Measurements from ENCODE around the gene PERP.

PERP gene

GRCh38 chr6:138107078-138107751, at the start of gene PERP (continued):
- TF ChIP-seq REST (tag by site-specific recombination; IDR thresholded peaks at IDR 0.05) (peak; percentile 46; the same call in 1 of the 2 replicates), ZSCAN23 (tag by site-specific recombination; IDR thresholded peaks at IDR 0.05) (0 out of 2 replicates have a peak, but pooled peaks have one; percentile 30), KLF17 (tag by site-specific recombination; IDR thresholded peaks at IDR 0.05) (peak; percentile 71; the same call in 1 of the 2 replicates), SP3 (tag by site-specific recombination; IDR thresholded peaks at IDR 0.05) (0 out of 2 replicates have a peak, but pooled peaks have one; percentile 53), REPIN1 (tag by site-specific recombination; IDR thresholded peaks at IDR 0.05; ENCODE audit: low read depth) (0 out of 2 replicates have a peak, but pooled peaks have one; percentile 38), IKZF3 (tag by site-specific recombination; IDR thresholded peaks at IDR 0.05) (no peak), YY1 (tag by site-specific recombination; IDR thresholded peaks at IDR 0.05) (peak; percentile 80), ZFP37 (tag by site-specific recombination; IDR thresholded peaks at IDR 0.05) (peak; percentile 61; the same call in 1 of the 2 replicates), ZNF211 (tag by site-specific recombination; IDR thresholded peaks at IDR 0.05; ENCODE audit: low read depth) (no peak), KLF1 (tag by site-specific recombination; IDR thresholded peaks at IDR 0.05) (peak; percentile 68), ZNF2 (tag by site-specific recombination; IDR thresholded peaks at IDR 0.05) (0 out of 2 replicates have a peak, but pooled peaks have one; percentile 77), GLI4 (tag by site-specific recombination; IDR thresholded peaks at IDR 0.05) (peak; percentile 79; the same call in 1 of the 2 replicates), ZSCAN30 (tag by site-specific recombination; IDR thresholded peaks at IDR 0.05) (peak; percentile 64; the same call in 1 of the 2 replicates), ZNF600 (tag by site-specific recombination; IDR thresholded peaks at IDR 0.05) (peak; percentile 72; the same call in 1 of the 2 replicates), ZFP69B (tag by site-specific recombination; IDR thresholded peaks at IDR 0.05) (peak; percentile 54), SP2 (tag by site-specific recombination; IDR thresholded peaks at IDR 0.05) (peak; percentile 35), FEZF1 (tag by site-specific recombination; IDR thresholded peaks at IDR 0.05) (0 out of 2 replicates have a peak, but pooled peaks have one; percentile 9), ZBTB8A (tag by site-specific recombination; IDR thresholded peaks at IDR 0.05) (peak; percentile 82), GLIS2 (tag by site-specific recombination; IDR thresholded peaks at IDR 0.05) (peak; percentile 84), KLF9 (tag by site-specific recombination; IDR thresholded peaks at IDR 0.05; ENCODE audit: low read depth) (peak; percentile 19; the same call in 1 of the 2 replicates), ZFP41 (tag by site-specific recombination; IDR thresholded peaks at IDR 0.05; ENCODE audit: borderline replicate concordance) (no peak), ZNF514 (tag by site-specific recombination; IDR thresholded peaks at IDR 0.05) (no peak), ZNF610 (tag by site-specific recombination; IDR thresholded peaks at IDR 0.05; ENCODE audit: borderline replicate concordance) (peak; percentile 43; the same call in 1 of the 2 replicates), ZNF138 (tag by site-specific recombination; IDR thresholded peaks at IDR 0.05; ENCODE audit: borderline replicate concordance) (no peak), ZEB2 (tag by site-specific recombination; IDR thresholded peaks at IDR 0.05) (peak; percentile 48), ZNF555 (tag by site-specific recombination; conservative IDR thresholded peaks at IDR 0.05) (no peak), ZNF558 (tag by site-specific recombination; IDR thresholded peaks at IDR 0.05) (no peak), ZNF473 (tag by site-specific recombination; IDR thresholded peaks at IDR 0.05) (no peak), ZNF585B (tag by site-specific recombination; IDR thresholded peaks at IDR 0.05) (0 out of 2 replicates have a peak, but pooled peaks have one; percentile 4), YY2 (tag by site-specific recombination; IDR thresholded peaks at IDR 0.05) (peak; percentile 32; the same call in 1 of the 2 replicates), ZBTB7A (tag by site-specific recombination; IDR thresholded peaks at IDR 0.05; ENCODE audit: low read depth) (peak; percentile 38; the same call in 1 of the 2 replicates)
- TF ChIP-seq, protein P1, sequence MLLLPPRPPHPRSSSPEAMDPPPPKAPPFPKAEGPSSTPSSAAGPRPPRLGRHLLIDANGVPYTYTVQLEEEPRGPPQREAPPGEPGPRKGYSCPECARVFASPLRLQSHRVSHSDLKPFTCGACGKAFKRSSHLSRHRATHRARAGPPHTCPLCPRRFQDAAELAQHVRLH (tag by site-specific recombination; IDR thresholded peaks at IDR 0.05) = peak; percentile 76
- TF ChIP-seq, protein P2, sequence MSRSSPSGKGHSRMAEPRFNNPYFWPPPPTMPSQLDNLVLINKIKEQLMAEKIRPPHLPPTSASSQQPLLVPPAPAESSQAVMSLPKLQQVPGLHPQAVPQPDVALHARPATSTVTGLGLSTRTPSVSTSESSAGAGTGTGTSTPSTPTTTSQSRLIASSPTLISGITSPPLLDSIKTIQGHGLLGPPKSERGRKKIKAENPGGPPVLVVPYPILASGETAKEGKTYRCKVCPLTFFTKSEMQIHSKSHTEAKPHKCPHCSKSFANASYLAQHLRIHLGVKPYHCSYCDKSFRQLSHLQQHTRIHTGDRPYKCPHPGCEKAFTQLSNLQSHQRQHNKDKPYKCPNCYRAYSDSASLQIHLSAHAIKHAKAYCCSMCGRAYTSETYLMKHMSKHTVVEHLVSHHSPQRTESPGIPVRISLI (tag by site-specific recombination; IDR thresholded peaks at IDR 0.05) = 0 out of 2 replicates have a peak, but pooled peaks have one; percentile 1
- TF ChIP-seq, protein P3, sequence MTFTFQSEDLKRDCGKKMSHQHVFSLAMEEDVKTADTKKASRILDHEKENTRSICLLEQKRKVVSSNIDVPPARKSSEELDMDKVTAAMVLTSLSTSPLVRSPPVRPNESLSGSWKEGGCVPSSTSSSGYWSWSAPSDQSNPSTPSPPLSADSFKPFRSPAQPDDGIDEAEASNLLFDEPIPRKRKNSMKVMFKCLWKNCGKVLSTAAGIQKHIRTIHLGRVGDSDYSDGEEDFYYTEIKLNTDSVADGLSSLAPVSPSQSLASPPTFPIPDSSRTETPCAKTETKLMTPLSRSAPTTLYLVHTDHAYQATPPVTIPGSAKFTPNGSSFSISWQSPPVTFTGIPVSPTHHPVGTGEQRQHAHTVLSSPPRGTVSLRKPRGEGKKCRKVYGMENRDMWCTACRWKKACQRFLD (tag by site-specific recombination; IDR thresholded peaks at IDR 0.05) = no peak

Data from HEK293 (cell line).